ENCODE data around the gene CAMKK1. TPM values are rescaled to one million over a fixed set of nuclear protein-coding genes. Genes with fewer than 3 reads are reported as not detected.

CAMKK1 gene
- polyA plus RNA-seq, 2 of the 4 experiments (the other 2 are of a cell fraction): 6.9 to 14.8 TPM

DNA sequence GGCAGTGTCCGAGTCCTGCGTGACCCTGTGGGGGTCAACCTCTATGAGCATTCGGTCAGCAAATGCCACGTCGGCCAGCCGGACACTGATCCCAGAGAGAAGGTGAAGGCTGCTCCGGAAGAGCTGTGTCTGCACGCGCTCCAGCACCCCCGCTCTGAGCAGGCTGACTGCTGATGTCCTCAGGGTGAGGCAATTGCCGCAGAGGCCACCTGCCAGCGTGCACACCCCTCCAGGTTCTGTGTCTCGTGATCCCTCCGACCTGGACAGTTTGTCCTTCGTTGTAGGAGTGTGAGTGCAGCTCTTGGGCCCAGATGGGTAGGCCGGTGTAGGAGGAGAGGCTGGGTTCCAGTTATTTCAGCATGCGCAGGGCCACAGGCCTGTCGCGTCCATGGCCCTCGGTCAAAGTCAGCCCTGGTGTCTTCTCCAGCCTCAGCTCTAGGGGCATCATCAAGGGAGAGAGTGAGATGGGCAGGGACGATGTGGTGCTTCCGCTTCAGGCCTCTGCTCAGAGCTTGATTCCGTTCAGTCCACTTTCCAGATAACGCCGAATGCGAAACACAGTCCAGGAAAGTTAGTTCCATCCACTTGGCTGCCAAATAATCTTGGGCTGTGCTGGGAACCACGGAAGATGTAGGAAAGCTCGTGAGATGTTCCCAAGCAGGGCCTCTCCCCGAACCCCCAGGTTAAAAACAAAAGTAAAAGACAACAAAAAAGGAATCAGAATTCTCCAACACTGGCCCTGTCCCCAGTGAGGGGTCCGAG lies 31.7 kb downstream of the CAMKK1 start:
- H3K4me1 ChIP-seq: peaks cover 9% of the 10 kb centered on the region; the same call in 2 of the 3 replicates
- no peak overlapping the region for H3K27ac ChIP-seq
- no peak overlapping the region for H3K4me3 ChIP-seq
- 94% methylated on average over 30 of the region's 30 CpGs for WGBS (ENCODE audit: missing lambda C conversion rate)
- H3K4me2 ChIP-seq: no peak overlapping the region
- FAIRE-seq: no peak
- TF ChIP-seq POLR2A (IDR thresholded peaks at IDR 0.05; ENCODE audit: low read length) (no peak), RCOR1 (IDR thresholded peaks at IDR 0.05; ENCODE audit: low read depth, low read length) (no peak), HOXB5 (CRISPR knock-in tag; IDR thresholded peaks at IDR 0.05) (no peak), NPAS2 (CRISPR knock-in tag; IDR thresholded peaks at IDR 0.05; ENCODE audit: borderline replicate concordance) (no peak), GATA3 (IDR thresholded peaks at IDR 0.05; ENCODE audit: borderline replicate concordance) (no peak), EHF (CRISPR knock-in tag; IDR thresholded peaks at IDR 0.05) (no peak), ZC3H11A (IDR thresholded peaks at IDR 0.05) (no peak), PHF8 (IDR thresholded peaks at IDR 0.05; ENCODE audit: borderline replicate concordance, low read depth) (no peak), RAD21 (conservative IDR thresholded peaks at IDR 0.05 in 1 of 2, IDR thresholded peaks at IDR 0.05 in 1 of 2) (no peak), TFCP2L1 (CRISPR knock-in tag; IDR thresholded peaks at IDR 0.05) (no peak), KDM5A (IDR thresholded peaks at IDR 0.05) (no peak), TP53 (CRISPR knock-in tag; IDR thresholded peaks at IDR 0.05) (no peak), SREBF2 (IDR thresholded peaks at IDR 0.05) (no peak), ZSCAN20 (CRISPR knock-in tag; IDR thresholded peaks at IDR 0.05) (no peak), FOXS1 (CRISPR knock-in tag; IDR thresholded peaks at IDR 0.05) (no peak)
- TF ChIP-seq, protein P1, sequence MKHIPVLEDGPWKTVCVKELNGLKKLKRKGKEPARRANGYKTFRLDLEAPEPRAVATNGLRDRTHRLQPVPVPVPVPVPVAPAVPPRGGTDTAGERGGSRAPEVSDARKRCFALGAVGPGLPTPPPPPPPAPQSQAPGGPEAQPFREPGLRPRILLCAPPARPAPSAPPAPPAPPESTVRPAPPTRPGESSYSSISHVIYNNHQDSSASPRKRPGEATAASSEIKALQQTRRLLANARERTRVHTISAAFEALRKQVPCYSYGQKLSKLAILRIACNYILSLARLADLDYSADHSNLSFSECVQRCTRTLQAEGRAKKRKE (CRISPR knock-in tag; IDR thresholded peaks at IDR 0.05; ENCODE audit: low read depth): no peak
- TF ChIP-seq, protein P2, sequence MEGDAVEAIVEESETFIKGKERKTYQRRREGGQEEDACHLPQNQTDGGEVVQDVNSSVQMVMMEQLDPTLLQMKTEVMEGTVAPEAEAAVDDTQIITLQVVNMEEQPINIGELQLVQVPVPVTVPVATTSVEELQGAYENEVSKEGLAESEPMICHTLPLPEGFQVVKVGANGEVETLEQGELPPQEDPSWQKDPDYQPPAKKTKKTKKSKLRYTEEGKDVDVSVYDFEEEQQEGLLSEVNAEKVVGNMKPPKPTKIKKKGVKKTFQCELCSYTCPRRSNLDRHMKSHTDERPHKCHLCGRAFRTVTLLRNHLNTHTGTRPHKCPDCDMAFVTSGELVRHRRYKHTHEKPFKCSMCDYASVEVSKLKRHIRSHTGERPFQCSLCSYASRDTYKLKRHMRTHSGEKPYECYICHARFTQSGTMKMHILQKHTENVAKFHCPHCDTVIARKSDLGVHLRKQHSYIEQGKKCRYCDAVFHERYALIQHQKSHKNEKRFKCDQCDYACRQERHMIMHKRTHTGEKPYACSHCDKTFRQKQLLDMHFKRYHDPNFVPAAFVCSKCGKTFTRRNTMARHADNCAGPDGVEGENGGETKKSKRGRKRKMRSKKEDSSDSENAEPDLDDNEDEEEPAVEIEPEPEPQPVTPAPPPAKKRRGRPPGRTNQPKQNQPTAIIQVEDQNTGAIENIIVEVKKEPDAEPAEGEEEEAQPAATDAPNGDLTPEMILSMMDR (IDR thresholded peaks at IDR 0.05): no peak
- TF ChIP-seq, protein P3, sequence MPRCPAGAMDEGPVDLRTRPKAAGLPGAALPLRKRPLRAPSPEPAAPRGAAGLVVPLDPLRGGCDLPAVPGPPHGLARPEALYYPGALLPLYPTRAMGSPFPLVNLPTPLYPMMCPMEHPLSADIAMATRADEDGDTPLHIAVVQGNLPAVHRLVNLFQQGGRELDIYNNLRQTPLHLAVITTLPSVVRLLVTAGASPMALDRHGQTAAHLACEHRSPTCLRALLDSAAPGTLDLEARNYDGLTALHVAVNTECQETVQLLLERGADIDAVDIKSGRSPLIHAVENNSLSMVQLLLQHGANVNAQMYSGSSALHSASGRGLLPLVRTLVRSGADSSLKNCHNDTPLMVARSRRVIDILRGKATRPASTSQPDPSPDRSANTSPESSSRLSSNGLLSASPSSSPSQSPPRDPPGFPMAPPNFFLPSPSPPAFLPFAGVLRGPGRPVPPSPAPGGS (IDR thresholded peaks at IDR 0.05): no peak
- no peak for DNase-seq (ENCODE audit: low read depth in 1 of 2, low spot score in 1 of 2)
- ATAC-seq: no peak
- H3K9me3 ChIP-seq: no peaks in the 10 kb centered on the region
- CTCF ChIA-PET: interaction anchor here (0.6 to 12.9 kb wide), 13 partner anchors 13 to 281 kb away, joined by 3 to 224 read pairs (median 7); partner anchors contain the start of genes NCBP3 and P2RX1
- POLR2A ChIA-PET: no interaction called here

DNA sequence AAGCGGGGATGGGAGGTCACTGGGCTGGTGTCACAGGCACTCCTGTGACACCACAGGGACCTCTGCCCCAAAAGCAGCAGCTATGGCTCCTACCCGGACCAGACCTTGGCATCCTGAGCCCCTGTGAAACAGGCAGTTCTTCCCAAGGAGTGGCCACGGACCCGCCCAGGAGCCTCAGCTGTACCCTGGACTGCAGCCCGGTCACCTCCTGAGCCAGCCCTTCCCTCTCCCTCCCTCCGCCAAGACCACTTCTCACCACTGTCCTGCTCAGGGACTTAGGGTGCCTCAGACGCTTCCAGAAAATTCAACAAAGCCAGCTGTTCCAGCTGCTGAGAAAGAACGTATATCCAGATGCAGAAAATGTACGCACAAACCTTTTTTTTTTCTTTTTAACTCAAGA lies 32.9 kb downstream of the CAMKK1 start:
- ChIA-PET POLR2A (no interaction called here), CTCF (interaction anchor here (0.7 to 12.9 kb wide), 9 partner anchors 11 to 751 kb away, joined by 3 to 224 read pairs (median 4); partner anchors contain the start of genes NCBP3 and P2RX1)
- no peak for DNase-seq (ENCODE audit: low read depth in 1 of 2, low spot score in 1 of 2)
- TF ChIP-seq PHF8 (IDR thresholded peaks at IDR 0.05; ENCODE audit: borderline replicate concordance, low read depth): no peak
- no peak for TF ChIP-seq RNF2 (IDR thresholded peaks at IDR 0.05; ENCODE audit: borderline replicate concordance, low read depth)
- no peak for TF ChIP-seq NPAS2 (CRISPR knock-in tag; IDR thresholded peaks at IDR 0.05; ENCODE audit: borderline replicate concordance)
- TF ChIP-seq, protein P2 (IDR thresholded peaks at IDR 0.05): no peak
- no peak for TF ChIP-seq NR3C1 (IDR thresholded peaks at IDR 0.05)
- TF ChIP-seq NFE2L2 (conservative IDR thresholded peaks at IDR 0.05; ENCODE audit: low read length): no peak
- no peak for TF ChIP-seq POLR2AphosphoS2 (conservative IDR thresholded peaks at IDR 0.05; ENCODE audit: low read length)
- TF ChIP-seq USF2 (IDR thresholded peaks at IDR 0.05): no peak
- no peak for TF ChIP-seq EP300 (IDR thresholded peaks at IDR 0.05)
- TF ChIP-seq RARB (CRISPR knock-in tag; IDR thresholded peaks at IDR 0.05): no peak
- TF ChIP-seq ZC3H11A (IDR thresholded peaks at IDR 0.05): no peak
- Histone ChIP-seq H3K9me3 (no peaks in the 10 kb centered on the region), H3K27ac (no peak overlapping the region), H3K4me2 (no peak overlapping the region), H3K4me3 (no peak overlapping the region), H3K4me1 (peaks cover 2% of the 10 kb centered on the region; the same call in 2 of the 3 replicates)
- WGBS (ENCODE audit: missing lambda C conversion rate): 92% methylated on average over 8 of the region's 9 CpGs
- ATAC-seq: no peak
- FAIRE-seq: no peak
